Brain pericyte (primary cell): Measurements from ENCODE around the gene C2CD2.

Experiments
- DNase-seq: peaks from one replicate; pipeline ENCODE4 v3.0.0-alpha.2; 2012; ENCODE audit warnings: low read depth, low spot score

The C2CD2 gene

DNA sequence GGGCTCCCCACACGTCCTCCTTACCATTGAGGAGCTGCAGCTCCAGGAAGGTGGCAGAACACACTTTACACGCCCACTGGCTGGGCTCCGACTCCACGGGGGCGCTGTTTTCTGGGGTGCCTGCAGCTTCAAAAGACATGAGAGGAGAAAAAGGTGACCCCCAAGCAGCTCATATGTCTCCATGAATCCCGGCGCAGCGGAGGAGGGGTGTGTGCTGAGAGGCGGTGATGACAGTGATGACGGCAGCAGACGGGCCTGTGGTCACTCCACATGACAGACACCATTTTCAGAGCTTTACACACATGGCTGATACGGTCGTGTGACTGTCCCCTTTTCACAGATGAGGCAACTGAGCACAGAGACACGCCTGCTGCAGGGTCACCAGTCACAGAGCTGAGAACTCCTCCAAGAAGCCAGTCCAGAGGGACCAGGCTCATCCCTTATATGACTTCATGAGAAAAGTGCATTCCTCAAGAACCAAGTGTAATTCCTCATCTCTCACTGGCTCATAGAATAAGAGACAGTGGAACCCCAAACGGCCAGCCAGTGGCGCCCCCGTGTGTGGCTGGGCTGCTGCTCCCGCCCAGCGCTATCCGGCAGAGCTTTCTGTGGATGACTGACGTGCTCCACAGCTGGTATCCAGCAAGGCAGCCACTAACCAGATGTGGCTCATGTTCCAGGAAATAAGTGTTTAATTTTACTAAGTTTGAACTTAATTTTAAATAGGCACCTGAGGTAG lies 106.6 kb downstream of the C2CD2 start:
- no peak for DNase-seq

DNA sequence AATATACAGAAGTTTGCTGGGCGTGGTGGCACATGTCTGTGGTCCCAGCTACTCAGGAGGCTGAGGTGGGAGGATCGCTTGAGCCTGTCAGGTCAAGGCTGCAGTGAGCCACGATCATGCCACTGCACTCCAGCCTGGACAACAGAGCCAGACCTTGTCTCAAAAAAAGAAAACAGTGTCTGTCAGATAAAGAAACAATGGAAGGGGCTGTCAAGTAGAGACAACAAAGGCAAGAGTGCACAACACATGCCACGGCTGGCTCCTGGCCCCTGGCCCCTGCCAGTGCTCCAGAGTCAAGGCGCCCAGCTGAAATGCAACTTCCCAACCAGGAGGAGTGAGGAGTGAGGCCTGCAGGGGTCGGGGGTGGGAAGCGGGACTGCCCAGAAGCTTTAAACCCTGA lies 107.3 kb downstream of the C2CD2 start:
- no peak for DNase-seq

DNA sequence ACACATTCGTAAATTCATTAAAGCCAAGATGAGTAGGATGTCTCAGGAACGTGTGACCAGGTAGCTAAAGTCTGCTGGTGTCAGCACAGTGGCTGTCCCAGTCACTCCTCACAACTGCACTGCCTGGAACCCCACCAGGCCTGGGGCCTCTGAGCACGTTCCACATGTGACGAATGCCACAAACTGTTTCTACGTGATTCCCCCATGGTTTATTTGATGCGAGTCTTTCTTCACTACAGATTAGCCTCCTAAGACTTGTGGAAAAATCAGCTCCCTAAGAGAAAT lies 107.8 kb downstream of the C2CD2 start:
- DNase-seq, result no peak

DNA sequence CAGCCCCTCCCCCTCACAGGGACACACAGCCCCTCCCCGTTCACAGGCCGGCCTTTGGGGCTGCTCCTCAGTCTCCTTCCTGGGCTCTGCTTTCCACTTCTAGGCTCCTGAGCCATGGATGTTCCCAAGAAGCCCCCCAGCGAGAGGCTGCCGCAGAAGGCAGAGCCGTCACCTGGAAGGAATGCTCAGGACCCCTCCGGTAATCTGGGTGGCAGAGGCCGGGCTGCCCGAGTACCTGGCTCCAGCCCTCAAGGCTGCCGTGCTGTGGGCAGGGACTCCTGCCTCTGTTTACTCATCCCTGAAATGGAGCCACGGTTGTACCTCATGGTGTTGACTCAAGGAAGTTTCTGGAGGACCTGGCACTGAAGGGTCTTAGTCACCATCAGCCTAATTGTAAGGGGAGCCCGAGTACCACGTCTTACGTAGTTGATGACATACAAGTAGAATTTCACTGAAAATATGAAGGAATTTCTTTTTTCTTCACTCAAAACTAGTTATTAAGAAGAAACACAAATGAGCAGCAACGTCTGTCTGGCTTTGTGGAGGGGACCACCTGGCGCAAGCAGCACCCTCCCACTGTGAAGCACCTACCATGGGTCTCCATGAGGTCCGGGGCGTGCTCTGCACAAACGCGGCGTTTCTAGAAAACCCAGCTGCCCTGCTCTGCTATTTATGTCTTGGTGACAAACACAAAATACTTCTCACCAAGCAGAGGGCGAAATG lies 108.3 kb downstream of the C2CD2 start:
- DNase-seq, result no peak

DNA sequence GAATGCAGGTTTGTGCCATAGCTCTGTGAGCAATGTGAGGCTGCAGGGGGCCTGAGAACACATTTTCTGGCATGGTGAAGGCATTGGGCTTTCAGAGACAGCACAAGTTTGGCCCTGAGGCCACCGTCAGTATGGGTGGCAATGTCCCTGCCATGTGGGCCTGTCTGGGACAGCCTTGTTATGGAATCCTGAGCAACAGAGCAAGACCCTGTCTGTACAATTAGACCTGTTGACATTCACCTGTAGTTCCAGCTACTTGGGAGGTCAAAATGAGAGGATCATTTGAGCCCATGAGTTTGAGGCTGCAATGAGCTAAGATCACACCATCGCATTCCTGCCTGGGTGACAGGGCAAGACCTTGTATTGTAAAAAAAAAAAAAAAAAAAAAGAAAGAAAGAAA lies 110.2 kb downstream of the C2CD2 start:
- no peak for DNase-seq

DNA sequence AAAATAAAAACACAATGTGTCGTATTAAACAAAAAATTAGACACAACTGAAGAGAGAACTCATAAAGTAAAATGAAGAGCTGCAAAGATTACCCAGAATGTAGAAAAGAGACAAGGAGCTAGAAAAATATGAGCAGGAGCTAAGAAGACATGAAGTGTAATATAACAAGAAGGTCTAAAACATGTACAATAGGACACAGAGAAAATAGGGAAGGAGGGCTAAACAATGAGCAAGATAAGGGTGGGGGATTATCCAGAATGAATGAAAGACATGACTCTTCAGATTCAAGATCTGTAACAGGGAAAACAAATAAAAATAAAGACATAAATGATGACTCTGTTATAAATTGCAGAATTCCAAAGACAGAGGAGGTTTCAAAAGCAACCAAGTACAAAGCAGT lies 112.9 kb downstream of the C2CD2 start:
- no peak for DNase-seq

DNA sequence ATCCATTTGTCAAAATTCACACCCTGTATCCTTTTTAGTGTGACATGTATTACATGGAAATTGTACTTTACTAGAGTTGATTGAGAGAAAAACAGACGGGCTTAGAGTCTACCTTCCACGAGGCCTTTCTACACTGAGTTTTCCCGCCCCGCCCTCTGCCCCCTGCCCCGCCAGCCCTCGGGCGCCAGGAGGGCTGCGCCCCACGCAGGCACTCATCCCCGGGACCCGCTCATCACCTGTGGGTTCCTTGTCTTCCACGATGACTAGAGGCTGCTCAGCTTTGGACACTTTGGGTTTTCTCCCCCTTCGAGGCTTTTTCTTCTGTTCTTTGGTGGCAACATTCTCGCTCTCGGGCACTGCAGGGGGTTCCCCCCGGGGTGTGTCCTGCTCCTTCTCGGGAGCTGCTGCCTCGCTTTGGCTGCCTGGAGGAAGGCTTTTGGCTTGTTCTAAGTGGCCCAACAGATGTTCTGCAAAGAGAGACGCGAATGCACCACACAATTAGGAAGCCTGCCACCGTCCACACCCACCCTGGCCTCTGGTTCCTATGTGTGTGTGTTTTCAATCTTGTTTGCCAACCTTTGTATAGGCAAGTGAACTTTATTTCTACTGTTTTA lies 114.3 kb downstream of the C2CD2 start:
- DNase-seq, result no peak

DNA sequence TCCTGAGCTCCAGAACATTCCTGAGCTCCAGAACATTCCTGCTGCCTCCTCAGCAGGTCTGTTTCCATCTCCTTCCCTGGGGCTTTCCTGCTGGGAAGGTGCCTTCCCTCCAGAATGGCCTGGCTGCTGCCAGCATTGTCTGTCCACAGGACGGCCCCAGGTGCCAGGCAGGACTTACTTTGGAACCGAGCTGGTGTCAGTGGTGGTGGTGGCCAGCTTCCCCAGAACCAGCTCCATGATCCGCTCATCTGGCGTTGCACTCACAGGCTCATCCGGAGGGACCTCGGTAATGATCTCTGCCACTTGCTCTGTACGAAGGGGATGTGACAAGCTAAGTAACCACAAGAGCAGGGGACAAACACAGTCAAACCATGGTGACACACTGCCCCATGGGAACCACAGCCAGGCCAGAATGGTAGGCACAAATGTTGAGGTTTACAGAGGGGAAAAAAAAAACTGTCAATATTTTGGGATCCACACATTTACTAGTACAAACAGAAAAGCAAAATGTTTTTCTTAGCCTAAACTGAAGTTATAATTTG lies 116.0 kb downstream of the C2CD2 start:
- no peak for DNase-seq

DNA sequence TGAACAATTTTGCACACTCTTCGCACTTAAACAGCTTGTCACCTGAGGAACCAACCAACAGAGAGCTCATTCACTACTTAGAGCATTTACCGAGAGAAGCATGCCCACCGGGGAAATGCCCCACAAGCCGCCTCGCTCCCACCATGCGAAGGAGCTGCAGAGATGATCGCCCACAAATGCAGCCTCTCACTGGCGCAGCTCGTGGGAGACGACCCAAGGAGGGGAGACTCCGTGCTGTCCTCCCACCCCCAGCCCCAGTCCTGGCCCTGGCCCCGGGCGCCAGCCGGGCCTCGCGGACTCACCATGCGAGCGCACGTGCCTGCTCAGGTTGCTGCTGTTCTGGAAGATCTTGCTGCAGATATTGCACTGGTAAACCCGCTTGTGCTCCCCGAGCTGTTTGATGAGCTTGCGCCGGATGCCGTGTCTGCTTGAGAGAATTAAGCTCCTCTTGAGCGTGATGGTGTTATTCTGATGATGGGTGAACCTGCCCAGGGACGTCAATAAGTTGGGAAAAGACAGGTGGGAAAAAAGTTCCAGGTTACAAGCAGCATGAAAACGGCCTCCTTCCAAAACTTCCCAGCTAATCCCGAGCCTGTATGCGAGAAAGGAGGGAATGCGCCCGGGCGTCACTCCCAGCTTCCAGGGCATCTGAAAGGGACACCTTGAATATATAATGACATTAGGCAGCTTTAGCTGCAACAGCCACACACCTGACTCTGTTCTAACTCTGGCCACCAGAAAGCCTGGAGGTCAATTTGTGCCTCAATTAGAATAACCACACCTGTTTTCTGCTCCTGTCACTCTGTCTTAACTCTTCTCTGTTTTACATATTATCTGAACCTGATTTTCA lies 117.4 kb downstream of the C2CD2 start:
- DNase-seq, result no peak

GRCh38 chr21:41835711-41836154 lies 118.1 kb downstream of the C2CD2 start:
- DNase-seq, result no peak
